ENCODE measurements around the gene TMEM107. TPM values are rescaled to one million over a fixed set of nuclear protein-coding genes. Genes with fewer than 3 reads are reported as not detected.

The TMEM107 gene
- total and polyA plus RNA-seq, 10 of the 15 experiments (the other 5 are each of a cell fraction or from before 2014, with no cell fraction given): 7.9 to 38.7 (median 22.9) TPM

DNA sequence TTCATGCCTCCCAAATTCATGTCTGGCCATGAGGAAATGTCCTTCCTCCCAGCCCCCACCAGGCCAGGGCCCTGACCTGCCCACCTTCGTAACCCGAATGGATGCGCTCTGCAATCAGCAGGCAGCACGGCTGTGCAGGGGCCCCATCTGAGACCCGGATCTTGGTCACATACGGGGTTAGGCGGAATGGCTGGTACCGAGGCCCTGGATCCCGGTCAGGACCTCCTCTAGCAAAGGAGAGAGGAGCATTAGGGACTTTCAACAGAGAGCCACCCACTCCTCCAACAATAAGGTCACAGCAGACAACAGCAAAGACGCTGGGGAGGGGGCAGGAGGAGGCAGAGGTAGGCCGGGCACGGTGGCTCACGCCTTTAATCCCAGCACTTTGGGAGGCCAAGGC is 27.6 kb downstream of the TMEM107 start (continued):
- TF ChIP-seq, protein P1, sequence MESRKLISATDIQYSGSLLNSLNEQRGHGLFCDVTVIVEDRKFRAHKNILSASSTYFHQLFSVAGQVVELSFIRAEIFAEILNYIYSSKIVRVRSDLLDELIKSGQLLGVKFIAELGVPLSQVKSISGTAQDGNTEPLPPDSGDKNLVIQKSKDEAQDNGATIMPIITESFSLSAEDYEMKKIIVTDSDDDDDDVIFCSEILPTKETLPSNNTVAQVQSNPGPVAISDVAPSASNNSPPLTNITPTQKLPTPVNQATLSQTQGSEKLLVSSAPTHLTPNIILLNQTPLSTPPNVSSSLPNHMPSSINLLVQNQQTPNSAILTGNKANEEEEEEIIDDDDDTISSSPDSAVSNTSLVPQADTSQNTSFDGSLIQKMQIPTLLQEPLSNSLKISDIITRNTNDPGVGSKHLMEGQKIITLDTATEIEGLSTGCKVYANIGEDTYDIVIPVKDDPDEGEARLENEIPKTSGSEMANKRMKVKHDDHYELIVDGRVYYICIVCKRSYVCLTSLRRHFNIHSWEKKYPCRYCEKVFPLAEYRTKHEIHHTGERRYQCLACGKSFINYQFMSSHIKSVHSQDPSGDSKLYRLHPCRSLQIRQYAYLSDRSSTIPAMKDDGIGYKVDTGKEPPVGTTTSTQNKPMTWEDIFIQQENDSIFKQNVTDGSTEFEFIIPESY (IDR thresholded peaks at IDR 0.05): no peak
- no peak for TF ChIP-seq PAX8 (IDR thresholded peaks at IDR 0.05)
- TF ChIP-seq GABPA (IDR thresholded peaks at IDR 0.05; ENCODE audit: low read depth): no peak
- no peak for TF ChIP-seq SRF (IDR thresholded peaks at IDR 0.05; ENCODE audit: low read depth in 2 of 2, low read length in 2 of 2)
- TF ChIP-seq, protein P2, sequence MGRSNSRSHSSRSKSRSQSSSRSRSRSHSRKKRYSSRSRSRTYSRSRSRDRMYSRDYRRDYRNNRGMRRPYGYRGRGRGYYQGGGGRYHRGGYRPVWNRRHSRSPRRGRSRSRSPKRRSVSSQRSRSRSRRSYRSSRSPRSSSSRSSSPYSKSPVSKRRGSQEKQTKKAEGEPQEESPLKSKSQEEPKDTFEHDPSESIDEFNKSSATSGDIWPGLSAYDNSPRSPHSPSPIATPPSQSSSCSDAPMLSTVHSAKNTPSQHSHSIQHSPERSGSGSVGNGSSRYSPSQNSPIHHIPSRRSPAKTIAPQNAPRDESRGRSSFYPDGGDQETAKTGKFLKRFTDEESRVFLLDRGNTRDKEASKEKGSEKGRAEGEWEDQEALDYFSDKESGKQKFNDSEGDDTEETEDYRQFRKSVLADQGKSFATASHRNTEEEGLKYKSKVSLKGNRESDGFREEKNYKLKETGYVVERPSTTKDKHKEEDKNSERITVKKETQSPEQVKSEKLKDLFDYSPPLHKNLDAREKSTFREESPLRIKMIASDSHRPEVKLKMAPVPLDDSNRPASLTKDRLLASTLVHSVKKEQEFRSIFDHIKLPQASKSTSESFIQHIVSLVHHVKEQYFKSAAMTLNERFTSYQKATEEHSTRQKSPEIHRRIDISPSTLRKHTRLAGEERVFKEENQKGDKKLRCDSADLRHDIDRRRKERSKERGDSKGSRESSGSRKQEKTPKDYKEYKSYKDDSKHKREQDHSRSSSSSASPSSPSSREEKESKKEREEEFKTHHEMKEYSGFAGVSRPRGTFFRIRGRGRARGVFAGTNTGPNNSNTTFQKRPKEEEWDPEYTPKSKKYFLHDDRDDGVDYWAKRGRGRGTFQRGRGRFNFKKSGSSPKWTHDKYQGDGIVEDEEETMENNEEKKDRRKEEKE (IDR thresholded peaks at IDR 0.05): no peak

DNA sequence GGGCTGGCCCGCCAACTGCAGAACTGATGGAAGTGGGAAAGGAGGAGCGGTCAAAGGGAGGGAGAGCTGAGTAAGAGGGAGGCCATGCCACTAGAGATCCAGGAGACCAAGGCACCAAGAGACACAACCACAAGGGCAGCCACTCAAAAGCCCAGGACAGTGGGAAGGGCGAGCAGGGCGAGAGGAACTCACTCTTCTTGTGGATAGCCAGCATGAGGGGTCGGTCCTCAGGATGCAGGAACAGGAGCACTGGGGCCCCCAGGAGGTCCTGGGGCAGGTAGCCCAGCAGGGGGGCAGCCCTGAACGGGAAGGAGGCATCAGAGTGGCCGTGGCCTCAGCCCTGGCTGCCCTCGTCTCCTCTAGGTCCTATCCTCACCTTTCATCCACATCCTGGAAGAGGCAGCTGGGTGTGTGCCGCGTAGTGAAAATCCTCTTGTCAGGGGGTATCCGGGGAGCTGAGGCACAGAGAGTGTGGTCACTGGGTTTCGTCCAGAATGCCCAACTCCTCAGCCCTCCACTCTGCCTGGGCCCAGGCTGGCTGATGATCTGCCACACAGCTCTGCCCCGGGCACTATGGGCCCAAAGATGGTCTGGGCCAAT is 28.3 kb downstream of the TMEM107 start:
- intact Hi-C loops (cut with micrococcal nuclease; ENCODE audit: unreplicated experiment): no loop called here
- H3K27me3 ChIP-seq (replicated peaks in 1 of 2; ENCODE audit: control insufficient read depth in 2 of 2, insufficient read depth in 2 of 2, low read length in 1 of 2): no peaks in the 10 kb centered on the region
- BruUV-seq (replicated peaks): no TSS peak
- peak; percentile 51 for TF ChIP-seq POLR2AphosphoS5 (IDR thresholded peaks at IDR 0.05; ENCODE audit: low read length)
- TF ChIP-seq, protein P3, sequence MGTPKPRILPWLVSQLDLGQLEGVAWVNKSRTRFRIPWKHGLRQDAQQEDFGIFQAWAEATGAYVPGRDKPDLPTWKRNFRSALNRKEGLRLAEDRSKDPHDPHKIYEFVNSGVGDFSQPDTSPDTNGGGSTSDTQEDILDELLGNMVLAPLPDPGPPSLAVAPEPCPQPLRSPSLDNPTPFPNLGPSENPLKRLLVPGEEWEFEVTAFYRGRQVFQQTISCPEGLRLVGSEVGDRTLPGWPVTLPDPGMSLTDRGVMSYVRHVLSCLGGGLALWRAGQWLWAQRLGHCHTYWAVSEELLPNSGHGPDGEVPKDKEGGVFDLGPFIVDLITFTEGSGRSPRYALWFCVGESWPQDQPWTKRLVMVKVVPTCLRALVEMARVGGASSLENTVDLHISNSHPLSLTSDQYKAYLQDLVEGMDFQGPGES (IDR thresholded peaks at IDR 0.05): no peak
- DNase-seq (ENCODE audit: low read depth, low spot score) (no peak), ATAC-seq (no peak), FAIRE-seq (no peak)
- no peak overlapping the region for H2AFZ ChIP-seq (ENCODE audit: control insufficient read depth, low read depth, low read length)
- peaks cover 9 to 26% of the 10 kb centered on the region in 2 experiments for H3K36me3 ChIP-seq (ENCODE audit: control insufficient read depth in 2 of 2, insufficient read depth in 2 of 2, low read length in 1 of 2)
- ChIA-PET RAD21 (ENCODE audit: unreplicated experiment) (no interaction called here), SMC1A (ENCODE audit: uncharacterized antibody, unreplicated experiment) (no interaction called here), CTCF (interaction anchor here (0.9 kb wide), 1 partner anchor 100 kb away, joined by 3 read pairs; the partner anchor contains the start of gene CTC1), POLR2A (interaction anchor here (1.5 to 3.8 kb wide), 2 partner anchors 8 to 13 kb away, joined by 4 to 29 read pairs; no protein-coding TSS in a partner anchor)
- no peak overlapping the region for H3K4me2 ChIP-seq (ENCODE audit: control insufficient read depth, insufficient read depth)
- in situ Hi-C loops (cut with MboI): no loop called here
- no peaks in the 10 kb centered on the region for H3K9me3 ChIP-seq (replicated peaks; ENCODE audit: control insufficient read depth, insufficient read depth, low read length)
- peaks cover 14% of the 10 kb centered on the region for H3K4me1 ChIP-seq (ENCODE audit: control insufficient read depth, insufficient read depth, low read length)
- H3K9ac ChIP-seq (ENCODE audit: control insufficient read depth, insufficient read depth, low read length): no peak overlapping the region
- H3K27ac ChIP-seq (ENCODE audit: control insufficient read depth, insufficient read depth): no peak overlapping the region
- 93% methylated on average over 13 of the region's 13 CpGs for WGBS (ENCODE audit: insufficient coverage, insufficient replicate concordance, low lambda C conversion rate, missing lambda C conversion rate)
- no peak overlapping the region for H3K4me3 ChIP-seq
- H4K20me1 ChIP-seq (ENCODE audit: control insufficient read depth, insufficient read depth): no peaks in the 10 kb centered on the region; the same call in 1 of the 2 replicates
- peaks cover 19% of the 10 kb centered on the region for H3K79me2 ChIP-seq (ENCODE audit: control insufficient read depth, insufficient read depth, low read length)
